ENCODE data around the gene AURKA. TPM values are rescaled to one million over a fixed set of nuclear protein-coding genes. Genes with fewer than 3 reads are reported as not detected.
"Not testable (repeated sequence)": the region's sequence is repeated elsewhere in the genome, so short reads cannot be mapped to it uniquely, and the experiment has no call there.

The AURKA gene
- total RNA-seq, 1 donor from 2014 or later: 7.0 TPM

DNA sequence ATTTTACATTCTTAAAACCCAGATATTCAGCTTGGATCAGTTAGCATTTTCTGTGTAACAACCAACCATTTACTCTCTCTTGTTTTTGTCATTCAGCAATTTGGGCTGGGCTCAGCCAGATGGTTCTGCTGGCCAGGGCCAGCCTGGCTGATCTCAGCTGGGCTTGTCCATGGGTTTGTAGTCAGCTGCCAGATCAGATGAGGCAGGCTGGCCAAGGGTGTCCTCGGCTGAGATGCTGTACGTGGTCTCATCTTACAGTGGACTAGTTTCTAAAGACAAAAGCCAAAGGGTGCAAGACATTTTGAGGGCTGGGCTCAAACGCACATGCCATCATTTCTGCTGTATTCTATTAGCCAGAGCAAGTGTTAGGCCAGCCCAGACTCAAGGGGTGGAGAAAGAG lies 49.2 kb downstream of the AURKA start:
- ATAC-seq (no peak), DNase-seq (no peak)
- intact Hi-C loops (cut with micrococcal nuclease): no loop called here

DNA sequence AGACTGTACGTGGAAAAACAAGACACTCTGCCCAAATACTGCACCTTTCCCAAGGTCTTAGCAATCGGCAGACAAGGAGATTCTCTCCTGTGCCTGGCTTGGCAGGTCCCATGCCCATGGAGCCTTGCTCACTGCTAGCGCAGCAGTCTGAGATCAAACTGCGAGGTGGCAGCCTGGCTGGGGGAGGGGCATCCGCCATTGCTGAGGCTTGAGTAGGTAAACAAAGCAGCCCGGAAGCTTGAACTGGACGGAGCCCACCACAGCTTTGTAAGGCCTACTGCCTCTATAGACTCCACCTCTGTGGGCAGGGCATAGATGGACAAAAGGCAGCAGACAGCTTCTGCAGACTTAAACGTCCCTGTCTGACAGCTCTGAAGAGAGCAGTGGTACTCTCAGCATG lies 55.3 kb downstream of the AURKA start:
- ATAC-seq; intact Hi-C loops (cut with micrococcal nuclease); DNase-seq: not testable (repeated sequence)

DNA sequence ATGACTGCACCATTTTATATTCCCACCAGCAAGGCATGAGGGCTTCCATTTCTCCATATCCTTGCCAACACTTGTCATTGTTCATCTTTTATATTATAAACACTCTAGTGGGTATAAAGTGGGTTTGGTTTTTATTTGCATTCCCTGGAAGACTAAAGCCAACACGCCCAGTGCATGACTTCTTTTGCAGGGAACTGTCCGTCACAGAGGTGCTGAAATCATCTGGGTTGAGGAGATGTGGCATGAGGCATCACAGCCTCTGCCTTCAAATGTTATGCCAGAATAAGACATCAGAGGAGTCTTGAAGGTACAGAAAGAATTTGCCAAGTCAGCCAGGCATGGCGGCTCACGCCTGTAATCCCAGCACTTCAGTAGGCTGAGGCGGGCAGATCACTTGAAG lies 63.2 kb downstream of the AURKA start:
- ATAC-seq (no peak), DNase-seq (no peak)
- intact Hi-C loops (cut with micrococcal nuclease): no loop called here

DNA sequence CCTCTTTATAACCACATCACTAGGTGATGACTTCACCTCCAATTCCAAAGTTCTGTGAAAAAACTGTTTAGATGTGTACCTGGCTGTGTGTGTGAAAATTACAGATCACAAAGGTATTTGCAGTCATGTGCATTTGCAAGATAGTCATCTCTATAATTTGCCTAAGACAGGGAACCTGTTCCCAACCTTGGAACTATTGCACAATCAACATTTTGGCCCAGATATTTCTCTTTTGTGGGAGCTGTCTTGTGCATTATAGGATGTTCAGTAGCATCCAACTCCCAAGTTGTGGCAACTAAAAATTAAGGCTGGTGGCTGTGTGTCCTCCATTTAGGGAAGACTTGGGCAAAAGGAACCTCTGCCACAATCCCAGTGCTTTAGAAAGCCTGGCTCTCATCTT lies 67.2 kb downstream of the AURKA start:
- intact Hi-C loops (cut with micrococcal nuclease): no loop called here
- no peak for DNase-seq
- ATAC-seq: no peak

DNA sequence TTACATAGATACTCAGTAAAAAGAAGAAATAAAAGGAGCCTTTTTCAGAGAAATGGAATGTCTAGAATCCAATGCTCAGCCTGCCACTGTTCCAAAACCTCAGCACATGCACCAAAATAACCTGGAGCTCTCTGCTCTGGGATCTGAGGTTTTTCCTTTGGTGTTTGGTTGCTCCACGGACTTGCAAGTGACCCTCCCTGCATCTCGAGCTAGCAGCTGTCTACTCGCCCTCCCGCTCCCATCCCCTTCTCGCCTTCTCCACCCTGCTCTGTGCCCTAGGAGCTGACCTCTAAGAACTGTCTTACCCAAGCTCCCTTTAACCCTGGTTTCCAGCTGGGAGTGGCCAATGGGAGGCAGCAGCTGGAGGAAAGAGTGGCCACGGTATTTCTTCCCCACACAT lies 68.4 kb downstream of the AURKA start:
- intact Hi-C loops (cut with micrococcal nuclease): no loop called here
- DNase-seq (no peak), ATAC-seq (no peak)

DNA sequence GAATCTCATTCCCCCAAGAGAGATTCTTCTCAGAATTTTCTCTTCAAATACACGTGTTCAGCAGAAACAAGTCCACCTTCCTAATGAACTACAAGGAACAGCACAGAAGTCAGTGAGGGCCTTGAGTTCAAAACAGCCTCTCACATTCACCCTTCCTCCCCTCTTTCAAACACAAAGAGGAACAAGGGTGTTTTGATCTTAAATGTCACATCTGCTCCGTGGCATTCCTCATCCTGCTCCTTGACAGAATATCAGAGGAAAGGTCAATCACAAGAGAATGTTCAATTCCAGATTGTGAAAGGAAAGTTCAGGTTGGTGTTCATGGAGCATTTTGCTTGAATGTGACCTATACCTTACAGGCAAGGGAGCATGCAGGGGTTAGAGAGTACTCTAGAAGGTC lies 68.8 kb downstream of the AURKA start:
- no peak for DNase-seq
- ATAC-seq: no peak
- intact Hi-C loops (cut with micrococcal nuclease): no loop called here

DNA sequence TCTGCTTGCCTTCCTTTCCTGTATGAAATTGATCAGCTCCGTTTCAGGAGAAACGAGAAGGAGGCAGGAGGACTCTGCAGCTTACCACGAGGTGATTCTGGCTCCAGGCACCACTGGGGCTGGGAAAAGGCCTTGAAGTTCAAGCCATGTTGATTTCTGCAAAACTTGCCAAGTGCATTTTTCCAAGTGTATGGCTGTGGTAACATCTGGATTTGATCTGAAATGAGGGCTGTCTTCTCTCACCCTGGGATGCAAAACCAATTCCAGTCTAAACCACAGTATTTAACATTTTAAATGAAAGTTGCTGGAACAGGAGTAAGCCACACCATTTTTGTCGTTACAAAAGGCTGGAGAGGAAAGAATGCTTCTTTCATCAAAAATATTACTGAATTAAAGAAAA lies 69.3 kb downstream of the AURKA start:
- ATAC-seq: no peak
- no peak for DNase-seq
- intact Hi-C loops (cut with micrococcal nuclease): no loop called here

Other genes starting within 250 kb of the AURKA start
- not detected for gene MC3R, start 143.5 kb downstream of the AURKA start, total RNA-seq
- 58.7 TPM for gene FAM210B, start 33.2 kb downstream of the AURKA start, total RNA-seq
- gene CSTF1, start 430 bp upstream of the AURKA start, total RNA-seq: 19.5 TPM
- 0.55 TPM for gene CASS4, start 20.0 kb upstream of the AURKA start, total RNA-seq
- 82.4 TPM for gene RTF2, start 76.4 kb upstream of the AURKA start, total RNA-seq
- gene FAM209A, start 132.5 kb upstream of the AURKA start, total RNA-seq: not detected
- gene FAM209B, start 141.0 kb upstream of the AURKA start, total RNA-seq: not detected
- 0.20 TPM for gene TFAP2C, start 237.1 kb upstream of the AURKA start, total RNA-seq